Endometrium (tissue), 2 donors: ENCODE data around the gene SCAF1.

Experiments
- FAIRE-seq: peaks from 2 replicates; lab custom pipeline; 2012; peaks lifted over from hg19 to GRCh38; lab: Jason Lieb, UNC
- donor health status: control.
- donor health status: control.

Gene SCAF1

GRCh38 chr19:49646586-49646985 is 4.6 kb downstream of the SCAF1 start:
- FAIRE-seq = no peak

- no peak for FAIRE-seq
These were observed 9.2 kb downstream of the SCAF1 start for GRCh38 chr19:49651029-49651819.

- no peak for FAIRE-seq
These were observed 10.0 kb downstream of the SCAF1 start for GRCh38 chr19:49651820-49652550.

GRCh38 chr19:49652551-49653465 is 10.8 kb downstream of the SCAF1 start:
- FAIRE-seq = no peak

GRCh38 chr19:49653466-49653806 is 11.4 kb downstream of the SCAF1 start:
- FAIRE-seq = no peak

GRCh38 chr19:49654581-49654980 is 12.6 kb downstream of the SCAF1 start:
- no peak for FAIRE-seq

- FAIRE-seq = no peak
These were observed 13.8 kb downstream of the SCAF1 start for GRCh38 chr19:49655570-49656455.

- no peak for FAIRE-seq
These were observed 14.6 kb downstream of the SCAF1 start for GRCh38 chr19:49656456-49657109.

GRCh38 chr19:49657493-49658138 is 15.6 kb downstream of the SCAF1 start:
- FAIRE-seq = no peak

- no peak for FAIRE-seq
These were observed 16.1 kb downstream of the SCAF1 start for GRCh38 chr19:49658139-49658517.

GRCh38 chr19:49658566-49659442 is 16.8 kb downstream of the SCAF1 start:
- FAIRE-seq = no peak

GRCh38 chr19:49660338-49660961 is 18.4 kb downstream of the SCAF1 start:
- no peak for FAIRE-seq

GRCh38 chr19:49662011-49662410 is 20.0 kb downstream of the SCAF1 start:
- FAIRE-seq = no peak

GRCh38 chr19:49663224-49663623 is 21.2 kb downstream of the SCAF1 start:
- no peak for FAIRE-seq

GRCh38 chr19:49664171-49665035 is 22.4 kb downstream of the SCAF1 start:
- no peak for FAIRE-seq

- no peak for FAIRE-seq
These were observed 23.0 kb downstream of the SCAF1 start for GRCh38 chr19:49665036-49665350.

GRCh38 chr19:49665351-49666119 is 23.5 kb downstream of the SCAF1 start, which contains the start of the genes BCL2L12 and IRF3:
Gene BCL2L12, plus strand, starts transcription at chr19:49665933. Its CDS starts 760 bp downstream, at chr19:49666693.
Gene IRF3, minus strand, starts transcription at chr19:49665857. Its CDS starts 1,019 bp downstream, at chr19:49664838.
- peak; percentile 94 for FAIRE-seq
